Peyer's patch (tissue), 4 donors: ENCODE measurements around the gene GDF11.

ENCODE experiments used
- CTCF ChIP-seq, 6 experiments: fragments of 450-650 bp in 4 of 6; fragments of 200-600 bp in 2 of 6; sonication (generic) in 1 of 6; IDR thresholded peaks; one replicate each; pipeline ENCODE4 v1.5.1; 2017 to 2019; ENCODE audit warnings: antibody characterized with exemption in 6 of 6, mild to moderate bottlenecking in 3 of 6, moderate library complexity in 1 of 6
- POLR2A ChIP-seq, 2 donors: fragments of 450-650 bp; IDR thresholded peaks; one replicate each; pipeline ENCODE4 v1.5.1; 2017; ENCODE audit warnings: antibody characterized with exemption in 2 of 2, mild to moderate bottlenecking in 2 of 2, moderate library complexity in 2 of 2

- TF ChIP-seq CTCF (IDR thresholded peaks at IDR 0.05) (no peak), POLR2A (IDR thresholded peaks at IDR 0.05) (no peak)
Measured at GRCh38 chr12:55767156-55767555, 24.2 kb downstream of the GDF11 start.
